CD14-positive monocyte (primary cell): ENCODE measurements around the gene COL2A1. TPM values are rescaled to one million over a fixed set of nuclear protein-coding genes. Genes with fewer than 3 reads are reported as not detected.

Source experiments
- DNase-seq, 3 donors: peaks; one replicate each; pipeline ENCODE4 v3.0.0-alpha.2; 2011 to 2022
- H2AFZ ChIP-seq: 2 replicates; pipeline ENCODE4 v1.6.0; 2012; ENCODE audit warnings: mild to moderate bottlenecking, low read depth, low read length, inconsistent platforms; ENCODE audit not compliant: insufficient read depth, poor library complexity, severe bottlenecking
- H3K27ac ChIP-seq, 2 donors: 1 replicate in 1 of 2; 2 replicates in 1 of 2; pipeline ENCODE4 v1.5.1; 2012 to 2013; ENCODE audit warnings: low read length in 2 of 2, control low read depth in 1 of 2, inconsistent platforms in 1 of 2, low read depth in 1 of 2, mild to moderate bottlenecking in 1 of 2
- H3K27me3 ChIP-seq, 2 donors: one replicate each; pipeline versions ENCODE4 v1.6.0 to v1.6.1; 2011 to 2013; ENCODE audit warnings: low read length in 2 of 2; ENCODE audit not compliant: control insufficient read depth in 2 of 2, insufficient read depth in 2 of 2
- H3K36me3 ChIP-seq, 2 donors: replicated peaks in 1 of 2; 1 replicate in 1 of 2; 2 replicates in 1 of 2; pipeline versions ENCODE4 v1.5.1 to v1.6.1; 2012 to 2013; ENCODE audit warnings: low read length in 2 of 2, control low read depth in 1 of 2, inconsistent platforms in 1 of 2, mild to moderate bottlenecking in 1 of 2; ENCODE audit not compliant: insufficient read depth in 2 of 2, control insufficient read depth in 1 of 2
- H3K4me1 ChIP-seq, 2 donors: 1 replicate in 1 of 2; 2 replicates in 1 of 2; pipeline versions ENCODE4 v1.5.1 to v1.6.1; 2012 to 2013; ENCODE audit warnings: low read length in 2 of 2, control low read depth in 1 of 2, inconsistent platforms in 1 of 2, mild to moderate bottlenecking in 1 of 2, moderate library complexity in 1 of 2; ENCODE audit not compliant: insufficient read depth in 2 of 2, control insufficient read depth in 1 of 2
- H3K4me2 ChIP-seq: replicated peaks from 2 replicates; pipeline ENCODE3; 2012; ENCODE audit warnings: low read length, moderate library complexity, mild to moderate bottlenecking; ENCODE audit not compliant: poor library complexity, severe bottlenecking; ENCODE audit errors: extremely low read depth
- H3K4me3 ChIP-seq, 3 experiments: fragments of 200-600 bp in 1 of 3; sonication (generic) in 1 of 3; replicated peaks in 1 of 3; 1 replicate in 2 of 3; 2 replicates in 1 of 3; pipeline ENCODE4 v1.5.1; 2011 to 2013; ENCODE audit warnings: low read length in 3 of 3, mild to moderate bottlenecking in 3 of 3, control low read depth in 2 of 3, low read depth in 2 of 3, inconsistent platforms in 1 of 3, moderate library complexity in 1 of 3
- H3K79me2 ChIP-seq: 2 replicates; pipeline ENCODE4 v1.6.0; 2012; ENCODE audit warnings: mild to moderate bottlenecking, control low read depth, inconsistent platforms, low read length, moderate library complexity; ENCODE audit not compliant: insufficient read depth
- H3K9ac ChIP-seq: 2 replicates; pipeline ENCODE4 v1.6.0; 2017; ENCODE audit warnings: low read length, mild to moderate bottlenecking; ENCODE audit not compliant: insufficient read depth, poor library complexity, severe bottlenecking
- H3K9me3 ChIP-seq, 2 donors: replicated peaks in 1 of 2; 1 replicate in 1 of 2; 2 replicates in 1 of 2; pipeline versions ENCODE4 v1.5.1 to v1.6.1; 2012 to 2013; ENCODE audit warnings: low read length in 2 of 2, control low read depth in 1 of 2; ENCODE audit not compliant: control insufficient read depth in 1 of 2, insufficient read depth in 1 of 2
- H4K20me1 ChIP-seq: 2 replicates; pipeline ENCODE4 v1.6.0; 2012; ENCODE audit warnings: mild to moderate bottlenecking, low read length, control low read depth, moderate library complexity; ENCODE audit not compliant: insufficient read depth
- H3K27ac Mint-ChIP-seq, 7 donors: one replicate each; pipeline ENCODE4 v1.8.0; 2020; ENCODE audit warnings: mild to moderate bottlenecking in 7 of 7, mixed read lengths in 7 of 7, moderate library complexity in 6 of 7, inconsistent platforms in 2 of 7
- H3K27me3 Mint-ChIP-seq, 3 donors: one replicate each; pipeline ENCODE4 v1.8.0; 2021 to 2022; ENCODE audit warnings: low read depth in 3 of 3, mild to moderate bottlenecking in 3 of 3, mixed read lengths in 3 of 3, moderate library complexity in 3 of 3, inconsistent platforms in 1 of 3
- H3K36me3 Mint-ChIP-seq, 2 donors: one replicate each; pipeline ENCODE4 v1.8.0; 2020; ENCODE audit warnings: mixed read lengths in 2 of 2, inconsistent platforms in 1 of 2, mild to moderate bottlenecking in 1 of 2
- H3K4me1 Mint-ChIP-seq: one replicate; pipeline ENCODE4 v1.8.0; 2020; ENCODE audit warnings: mild to moderate bottlenecking, mixed read lengths
- H3K4me3 Mint-ChIP-seq, 2 donors: one replicate each; pipeline ENCODE4 v1.8.0; 2020; ENCODE audit warnings: mild to moderate bottlenecking in 2 of 2, mixed read lengths in 2 of 2, moderate library complexity in 1 of 2
- H3K9me3 Mint-ChIP-seq, 7 donors: one replicate each; pipeline ENCODE4 v1.8.0; 2020 to 2022; ENCODE audit warnings: mixed read lengths in 7 of 7, mild to moderate bottlenecking in 6 of 7, moderate library complexity in 6 of 7, inconsistent platforms in 2 of 7
- WGBS: methylation state at CpG from one replicate; pipeline ENCODE4 v1.1.5; 2013; ENCODE audit warnings: missing lambda C conversion rate; ENCODE audit not compliant: insufficient coverage; 5-methylcytosine and 5-hydroxymethylcytosine counted together
- intact Hi-C, 2 donors: fragments of 100-400 bp; cut with micrococcal nuclease; formaldehyde crosslinking; loops; one replicate each; pipeline versions ENCODE4 v1.15.0 to v1.15.1; 2023
- polyA minus RNA-seq: library from RNA; depleted of rRNA, polyadenylated mRNA; stranded (reverse); fragments of >200 nt; gene quantifications from 2 replicates; pipeline ENCODE4 v1.2.3, GENCODE V29; 2012
- polyA plus RNA-seq, 3 donors: library from polyadenylated mRNA; depleted of rRNA in 1 of 3; unstranded in 2 of 3; stranded (reverse) in 1 of 3; fragments of 300-500 nt in 2 of 3; fragments of >200 nt in 1 of 3; fragmentation: Illumina TruSeq in 2 of 3; gene quantifications; 1 replicate in 2 of 3; 2 replicates in 1 of 3; pipeline ENCODE4 v1.2.3, GENCODE V29; 2012 to 2021
- total RNA-seq, 12 experiments: library from RNA in 1 of 12; stranded (reverse) in 1 of 12; fragments of 120-200 nt in 1 of 12; gene quantifications; one replicate each; pipeline ENCODE4 v1.2.4 and lab custom pipeline; 2013 to 2026; ENCODE audit warnings: mixed read lengths in 6 of 12, inconsistent platforms in 1 of 12
- TF ChIP-seq, protein P1 (sequence below): fragments of 200-600 bp; IDR thresholded peaks from one replicate; pipeline ENCODE4 v1.8.0; 2022; ENCODE audit warnings: antibody characterized with exemption, mild to moderate bottlenecking

COL2A1 gene
- 0.17 TPM for total RNA-seq (2013)
- not detected for polyA plus RNA-seq
- polyA minus RNA-seq: not detected in 2 replicates
- 0 to 0.90 (median 0.08) reads per million in 11 experiments for total RNA-seq (lab: John Stamatoyannopoulos, UW)

DNA sequence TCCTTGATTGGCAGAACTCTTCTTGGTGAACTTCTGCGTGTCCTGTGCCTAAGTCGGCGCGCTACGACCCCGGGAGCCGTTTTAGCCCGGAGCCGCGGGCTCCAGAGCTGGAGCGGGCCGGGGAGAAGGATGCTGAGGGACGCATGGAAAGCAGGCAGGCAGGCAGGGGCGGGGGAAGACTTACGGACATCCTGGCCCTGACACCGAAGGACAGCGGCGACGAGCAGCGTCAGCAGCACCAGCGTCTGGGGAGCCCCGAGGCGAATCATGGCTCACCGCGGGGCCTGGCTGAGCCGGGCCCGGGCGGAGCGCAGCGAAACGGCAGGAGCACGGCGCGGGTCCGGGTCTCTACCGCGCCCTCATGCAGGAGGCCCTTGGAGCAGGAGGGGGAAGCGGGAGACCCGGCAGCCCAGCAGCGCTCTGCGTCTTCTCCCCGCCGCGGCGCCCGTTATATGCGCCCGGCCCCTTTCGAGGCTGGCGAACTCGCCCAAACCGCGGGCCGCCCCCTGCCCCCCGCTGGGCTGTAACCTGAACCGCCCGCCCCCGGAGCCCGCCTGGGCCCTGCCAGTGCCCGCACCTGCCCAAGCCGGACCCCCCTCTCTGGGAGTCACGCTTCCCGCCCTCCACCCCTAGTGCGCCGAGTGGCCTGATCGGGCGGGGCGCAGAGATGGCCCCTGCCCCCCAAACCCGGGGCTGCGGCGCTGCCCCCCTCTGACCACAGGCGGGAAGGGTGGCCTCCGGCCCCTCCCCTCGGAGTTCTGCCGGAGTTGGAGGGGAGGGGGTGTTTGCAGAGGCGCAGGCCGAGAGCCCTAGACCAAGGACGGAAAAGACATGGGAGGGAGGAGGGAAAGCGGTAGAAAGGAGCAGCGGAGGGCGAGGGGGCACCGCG, at the start of gene COL2A1:
Gene COL2A1, minus strand, starts transcription at position 424 of the 889 bp plus-strand sequence. Its CDS starts 155 bp downstream, at position 269.
- Histone ChIP-seq H3K27me3 (peaks cover 74 to 96% of the 10 kb centered on the region in 2 donors), H3K27ac (no peak within 1 kb of the TSS), H3K36me3 (no peaks in the 10 kb centered on the region), H3K4me3 (peak within 1 kb of the TSS in 1 of 3 experiments; percentile 32), H3K9me3 (peaks cover 0 to 39% of the 10 kb centered on the region in 2 donors), H4K20me1 (no peaks in the 10 kb centered on the region), H3K4me1 (peaks cover 17 to 20% of the 10 kb centered on the region in 2 donors), H3K79me2 (no peaks in the 10 kb centered on the region), H3K9ac (no peak within 1 kb of the TSS), H2AFZ (peak within 1 kb of the TSS; percentile 46), H3K4me2 (peak within 1 kb of the TSS; percentile 36)
- TF ChIP-seq, protein P1, sequence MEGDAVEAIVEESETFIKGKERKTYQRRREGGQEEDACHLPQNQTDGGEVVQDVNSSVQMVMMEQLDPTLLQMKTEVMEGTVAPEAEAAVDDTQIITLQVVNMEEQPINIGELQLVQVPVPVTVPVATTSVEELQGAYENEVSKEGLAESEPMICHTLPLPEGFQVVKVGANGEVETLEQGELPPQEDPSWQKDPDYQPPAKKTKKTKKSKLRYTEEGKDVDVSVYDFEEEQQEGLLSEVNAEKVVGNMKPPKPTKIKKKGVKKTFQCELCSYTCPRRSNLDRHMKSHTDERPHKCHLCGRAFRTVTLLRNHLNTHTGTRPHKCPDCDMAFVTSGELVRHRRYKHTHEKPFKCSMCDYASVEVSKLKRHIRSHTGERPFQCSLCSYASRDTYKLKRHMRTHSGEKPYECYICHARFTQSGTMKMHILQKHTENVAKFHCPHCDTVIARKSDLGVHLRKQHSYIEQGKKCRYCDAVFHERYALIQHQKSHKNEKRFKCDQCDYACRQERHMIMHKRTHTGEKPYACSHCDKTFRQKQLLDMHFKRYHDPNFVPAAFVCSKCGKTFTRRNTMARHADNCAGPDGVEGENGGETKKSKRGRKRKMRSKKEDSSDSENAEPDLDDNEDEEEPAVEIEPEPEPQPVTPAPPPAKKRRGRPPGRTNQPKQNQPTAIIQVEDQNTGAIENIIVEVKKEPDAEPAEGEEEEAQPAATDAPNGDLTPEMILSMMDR: no peak
- Mint-ChIP-seq H3K4me1 (peaks cover 34% of the 10 kb centered on the region), H3K4me3 (peak within 1 kb of the TSS; percentile 45 to 88), H3K27ac (peak within 1 kb of the TSS in 1 of 7 donors; percentile 36), H3K27me3 (peaks cover 90 to 96% (median 91%) of the 10 kb centered on the region in 3 donors), H3K9me3 (peaks cover 0 to 18% (median 6%) of the 10 kb centered on the region in 7 donors), H3K36me3 (peaks cover 0 to 3% of the 10 kb centered on the region in 2 donors)
- DNase-seq: no peak
- under 1% methylated on average over 74 of the region's 83 CpGs for WGBS
- intact Hi-C loops: no loop called here

GRCh38 chr12:48053883-48054282, 49.6 kb upstream of the COL2A1 start:
- Mint-ChIP-seq H3K27me3 (peaks cover 0 to 2% (median 0%) of the 10 kb centered on the region in 3 donors), H3K9me3 (peaks cover 0 to 10% (median 7%) of the 10 kb centered on the region in 7 donors), H3K4me1 (peaks cover 7% of the 10 kb centered on the region), H3K36me3 (peaks cover 37 to 42% of the 10 kb centered on the region in 2 donors), H3K27ac (no peak overlapping the region), H3K4me3 (no peak overlapping the region)
- Histone ChIP-seq H3K36me3 (peaks cover 31 to 34% of the 10 kb centered on the region in 2 donors), H3K4me2 (no peak overlapping the region), H2AFZ (no peak overlapping the region), H3K4me3 (no peak overlapping the region), H3K9ac (no peak overlapping the region), H3K27ac (peak overlapping the region in 1 of 2 donors; percentile 36), H3K9me3 (peaks cover 0 to 5% of the 10 kb centered on the region in 2 donors), H3K4me1 (peaks cover 0 to 3% of the 10 kb centered on the region in 2 donors), H3K27me3 (no peaks in the 10 kb centered on the region), H4K20me1 (no peaks in the 10 kb centered on the region), H3K79me2 (no peaks in the 10 kb centered on the region)
- WGBS: no CpG with 5 or more reads among the region's 4 CpGs
- no peak for DNase-seq
- TF ChIP-seq, protein P1: no peak
- intact Hi-C loops: no loop called here
